ENCODE measurements around the gene KCNMA1.

KCNMA1 gene

GRCh38 chr10:77188521-77188920, 449.1 kb downstream of the KCNMA1 start:
- no peak overlapping the region for H3K4me3 ChIP-seq (ENCODE audit: low read depth, low read length)
- TF ChIP-seq MAX (IDR thresholded peaks at IDR 0.05; ENCODE audit: low read depth, low read length), result no peak
- TF ChIP-seq CTCF (IDR thresholded peaks at IDR 0.05; ENCODE audit: low read depth, low read length), result no peak
- TF ChIP-seq MYC (IDR thresholded peaks at IDR 0.05; ENCODE audit: low read depth, low read length), result no peak
- no peak for TF ChIP-seq POLR2A (IDR thresholded peaks at IDR 0.05; ENCODE audit: extremely low read depth, insufficient read length)
- no peak for DNase-seq (ENCODE audit: low read depth)

DNA sequence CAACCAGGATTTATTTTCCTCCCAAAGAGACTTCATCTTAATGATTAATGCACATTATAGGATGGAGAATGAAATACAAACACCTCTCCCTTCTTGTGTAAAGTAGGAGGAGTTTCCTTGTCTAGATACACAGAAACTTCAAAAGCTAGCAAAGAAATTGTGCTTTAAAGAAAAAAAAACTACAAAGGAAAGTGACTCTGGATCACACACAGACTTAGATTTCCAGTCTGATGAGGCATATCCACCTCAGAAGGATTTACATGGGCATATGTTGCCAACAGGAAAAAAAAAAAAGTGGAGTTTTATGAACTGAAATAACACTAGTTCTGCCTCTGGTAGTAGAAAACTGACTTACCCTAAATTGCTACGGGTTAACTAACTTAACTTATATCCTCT, 449.6 kb downstream of the KCNMA1 start:
- TF ChIP-seq MAX (IDR thresholded peaks at IDR 0.05; ENCODE audit: low read depth, low read length), result no peak
- no peak for TF ChIP-seq MYC (IDR thresholded peaks at IDR 0.05; ENCODE audit: low read depth, low read length)
- TF ChIP-seq CTCF (IDR thresholded peaks at IDR 0.05; ENCODE audit: low read depth, low read length), result no peak
- no peak for TF ChIP-seq POLR2A (IDR thresholded peaks at IDR 0.05; ENCODE audit: extremely low read depth, insufficient read length)
- no peak for DNase-seq (ENCODE audit: low read depth)
- H3K4me3 ChIP-seq (ENCODE audit: low read depth, low read length), result no peak overlapping the region

DNA sequence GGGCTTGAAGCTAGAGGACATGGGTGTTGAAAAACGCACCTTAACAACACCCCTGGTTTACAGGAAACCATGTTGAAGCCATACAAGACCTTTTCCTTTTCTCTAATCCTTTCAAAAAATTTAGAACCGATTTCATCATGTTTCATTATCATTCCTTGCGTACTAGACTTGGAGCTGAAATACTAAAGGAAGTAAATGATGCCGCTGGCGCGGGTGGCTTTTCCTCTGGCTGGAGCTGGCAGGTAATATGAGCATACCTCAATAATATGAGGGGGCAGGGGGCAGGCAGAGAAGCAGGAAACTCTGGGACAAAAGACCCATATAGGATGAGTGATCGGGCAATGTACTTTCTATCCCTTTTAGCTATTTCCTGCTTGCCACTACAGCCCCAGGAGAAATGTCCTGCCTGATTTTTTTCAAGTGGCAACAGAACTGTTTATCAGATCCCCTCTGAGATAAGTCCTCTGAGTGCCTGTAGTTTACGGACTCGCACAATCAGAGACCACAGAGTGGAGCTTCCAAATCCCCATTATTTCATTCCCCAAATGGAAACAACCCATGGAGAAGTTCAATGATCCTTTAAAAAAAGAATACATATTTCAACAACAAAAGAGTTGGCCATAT, 450.1 kb downstream of the KCNMA1 start:
- DNase-seq (ENCODE audit: low read depth), result no peak
- no peak overlapping the region for H3K4me3 ChIP-seq (ENCODE audit: low read depth, low read length)
- TF ChIP-seq POLR2A (IDR thresholded peaks at IDR 0.05; ENCODE audit: extremely low read depth, insufficient read length), result no peak
- no peak for TF ChIP-seq CTCF (IDR thresholded peaks at IDR 0.05; ENCODE audit: low read depth, low read length)
- no peak for TF ChIP-seq MAX (IDR thresholded peaks at IDR 0.05; ENCODE audit: low read depth, low read length)
- no peak for TF ChIP-seq MYC (IDR thresholded peaks at IDR 0.05; ENCODE audit: low read depth, low read length)

GRCh38 chr10:77186936-77187335, 450.7 kb downstream of the KCNMA1 start:
- no peak for DNase-seq (ENCODE audit: low read depth)
- TF ChIP-seq MAX (IDR thresholded peaks at IDR 0.05; ENCODE audit: low read depth, low read length) (no peak), POLR2A (IDR thresholded peaks at IDR 0.05; ENCODE audit: extremely low read depth, insufficient read length) (no peak), CTCF (IDR thresholded peaks at IDR 0.05; ENCODE audit: low read depth, low read length) (no peak), MYC (IDR thresholded peaks at IDR 0.05; ENCODE audit: low read depth, low read length) (no peak)
- no peak overlapping the region for H3K4me3 ChIP-seq (ENCODE audit: low read depth, low read length)

DNA sequence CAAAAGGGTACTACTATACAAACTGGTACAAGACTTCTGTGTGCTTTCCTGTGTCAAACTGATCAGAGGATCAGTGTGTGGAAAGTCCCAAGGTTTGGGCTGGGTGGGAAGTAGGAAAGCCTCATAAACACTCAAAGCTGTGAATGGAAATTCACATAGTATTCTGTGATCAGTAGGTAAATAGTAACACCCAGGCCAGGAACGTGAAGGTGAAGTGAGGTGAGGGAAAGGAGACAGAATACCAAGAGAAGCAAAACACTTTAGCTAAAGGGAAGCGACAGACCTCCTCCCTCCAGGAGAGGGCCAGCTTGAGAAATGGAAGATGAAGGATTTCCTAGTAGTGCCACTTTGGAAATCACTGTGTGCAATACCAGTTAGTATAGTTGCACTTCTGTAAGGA, 451.9 kb downstream of the KCNMA1 start:
- DNase-seq (ENCODE audit: low read depth), result no peak
- TF ChIP-seq MYC (IDR thresholded peaks at IDR 0.05; ENCODE audit: low read depth, low read length), result no peak
- TF ChIP-seq MAX (IDR thresholded peaks at IDR 0.05; ENCODE audit: low read depth, low read length), result no peak
- no peak overlapping the region for H3K4me3 ChIP-seq (ENCODE audit: low read depth, low read length)

DNA sequence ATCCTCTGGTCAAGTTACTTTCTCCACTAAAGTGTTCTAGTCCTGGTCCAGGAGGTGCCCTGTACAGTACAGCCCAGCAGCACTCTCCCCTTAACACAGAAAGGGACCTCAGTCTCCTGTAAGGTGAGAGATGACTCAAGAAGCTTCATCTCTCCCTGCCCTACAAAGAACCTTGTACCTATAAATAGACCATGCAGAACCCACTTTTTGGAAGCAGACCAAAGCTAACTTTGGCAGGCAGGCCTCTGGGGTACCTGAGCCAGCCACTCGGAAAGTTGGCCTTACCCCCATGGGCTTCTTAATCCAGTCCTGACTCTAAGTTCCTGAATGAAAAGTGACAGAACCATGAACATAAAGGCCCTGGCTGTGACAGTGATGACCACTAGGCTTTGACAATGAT, 454.8 kb downstream of the KCNMA1 start:
- no peak overlapping the region for H3K4me3 ChIP-seq (ENCODE audit: low read depth, low read length)
- no peak for DNase-seq (ENCODE audit: low read depth)
- TF ChIP-seq CTCF (IDR thresholded peaks at IDR 0.05; ENCODE audit: low read depth, low read length) (no peak), POLR2A (IDR thresholded peaks at IDR 0.05; ENCODE audit: extremely low read depth, insufficient read length) (no peak), MYC (IDR thresholded peaks at IDR 0.05; ENCODE audit: low read depth, low read length) (no peak), MAX (IDR thresholded peaks at IDR 0.05; ENCODE audit: low read depth, low read length) (no peak)

All from NB4 (cell line).